Progenitor cell of endocrine pancreas (in vitro differentiated cells): Measurements from ENCODE around the gene STK4. TPM values are rescaled to one million over a fixed set of nuclear protein-coding genes. Genes with fewer than 3 reads are reported as not detected.

Experiments
- DNase-seq: peaks from one replicate; pipeline ENCODE4 v3.0.0; 2021; ENCODE audit warnings: low spot score; ENCODE audit not compliant: unreplicated experiment
- H3K27ac Mint-ChIP-seq: 2 replicates; pipeline ENCODE4 v1.8.0; 2021; ENCODE audit warnings: mild to moderate bottlenecking, moderate library complexity, mixed read lengths
- H3K27me3 Mint-ChIP-seq: 2 replicates; pipeline ENCODE4 v1.8.0; 2021; ENCODE audit warnings: mixed read lengths
- H3K36me3 Mint-ChIP-seq: 2 replicates; pipeline ENCODE4 v1.8.0; 2022; ENCODE audit warnings: mixed read lengths; ENCODE audit not compliant: insufficient read depth
- H3K4me1 Mint-ChIP-seq: 2 replicates; pipeline ENCODE4 v1.8.0; 2021; ENCODE audit warnings: low read depth, mixed read lengths
- H3K4me3 Mint-ChIP-seq: 2 replicates; pipeline ENCODE4 v1.8.0; 2021; ENCODE audit warnings: low read depth, mild to moderate bottlenecking, moderate library complexity, mixed read lengths
- H3K9me3 Mint-ChIP-seq: 2 replicates; pipeline ENCODE4 v1.8.0; 2021; ENCODE audit warnings: low read depth, mixed read lengths
- CTCF ChIP-seq: fragments of 200-600 bp; sonication (generic); IDR thresholded peaks from one replicate; pipeline ENCODE4 v1.5.0; 2021; ENCODE audit warnings: antibody characterized with exemption, mild to moderate bottlenecking; ENCODE audit not compliant: unreplicated experiment
- total RNA-seq: library from RNA; stranded (reverse); gene quantifications from 2 replicates; pipeline ENCODE4 v1.2.1, GENCODE V29; 2021

STK4 gene
- total RNA-seq, 1 donor from 2014 or later = 36.3 TPM

GRCh38 chr20:45095805-45096238, 129.5 kb downstream of the STK4 start:
- Mint-ChIP-seq H3K4me3 (no peak overlapping the region), H3K27me3 (peaks cover 39% of the 10 kb centered on the region), H3K36me3 (no peaks in the 10 kb centered on the region), H3K9me3 (no peaks in the 10 kb centered on the region), H3K4me1 (no peaks in the 10 kb centered on the region), H3K27ac (no peak overlapping the region)
- no peak for DNase-seq
- peak; percentile 78 for TF ChIP-seq CTCF

- no peak overlapping the region for H3K4me3 Mint-ChIP-seq
- no peak for DNase-seq
- peaks cover 4% of the 10 kb centered on the region for H3K4me1 Mint-ChIP-seq
- H3K27ac Mint-ChIP-seq = no peak overlapping the region
- TF ChIP-seq CTCF = no peak
- peaks cover 45% of the 10 kb centered on the region for H3K27me3 Mint-ChIP-seq
- H3K9me3 Mint-ChIP-seq = no peaks in the 10 kb centered on the region
- H3K36me3 Mint-ChIP-seq = no peaks in the 10 kb centered on the region
Measured at GRCh38 chr20:45096781-45097180, 130.5 kb downstream of the STK4 start.

- Mint-ChIP-seq H3K4me3 (no peak overlapping the region), H3K36me3 (no peaks in the 10 kb centered on the region), H3K27ac (no peak overlapping the region), H3K4me1 (peaks cover 4% of the 10 kb centered on the region), H3K27me3 (peaks cover 48% of the 10 kb centered on the region), H3K9me3 (no peaks in the 10 kb centered on the region)
- DNase-seq = no peak
- no peak for TF ChIP-seq CTCF
Measured at GRCh38 chr20:45097485-45098102, 131.3 kb downstream of the STK4 start.

DNA sequence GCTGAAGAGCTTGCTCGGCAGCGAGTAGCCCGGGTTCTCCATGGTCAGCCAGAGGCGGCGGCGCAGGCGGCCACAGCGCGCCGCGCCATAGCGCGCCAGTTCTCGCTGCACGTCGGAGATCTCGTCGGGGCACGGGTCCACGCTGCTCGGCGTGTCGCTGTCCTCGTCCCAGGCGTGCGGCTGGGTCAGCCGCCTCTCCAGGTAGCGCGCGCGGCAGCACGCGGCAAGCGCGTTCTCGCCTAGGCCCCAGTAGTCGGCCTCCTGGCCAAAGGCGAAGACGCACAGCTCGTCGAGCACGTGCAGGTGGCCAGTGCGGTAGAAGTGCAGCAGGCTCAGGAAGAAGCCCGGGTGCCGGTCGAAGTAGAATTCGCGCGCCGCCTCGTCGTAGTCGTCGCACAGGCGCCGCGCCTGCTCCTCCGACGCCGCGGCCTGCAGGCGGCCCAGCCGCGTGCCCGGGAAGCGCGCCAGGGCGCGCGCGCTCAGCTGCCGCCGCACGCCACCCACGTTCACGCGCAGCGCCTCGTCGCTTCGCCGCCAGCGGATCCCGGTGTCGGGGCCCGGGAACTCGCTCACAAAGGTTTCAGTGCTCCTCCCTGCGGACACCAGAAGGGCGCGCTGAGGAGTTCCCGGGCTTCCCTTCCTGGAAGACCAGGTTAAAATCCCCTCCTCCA, 131.9 kb downstream of the STK4 start:
- Mint-ChIP-seq H3K4me1 (peaks cover 4% of the 10 kb centered on the region), H3K9me3 (no peaks in the 10 kb centered on the region), H3K4me3 (no peak overlapping the region), H3K27ac (no peak overlapping the region), H3K27me3 (peaks cover 48% of the 10 kb centered on the region), H3K36me3 (no peaks in the 10 kb centered on the region)
- peak; percentile 44 for TF ChIP-seq CTCF
- DNase-seq = no peak

GRCh38 chr20:45100563-45101245, 134.4 kb downstream of the STK4 start, which contains the start of gene KCNS1:
Gene KCNS1, minus strand, starts transcription at chr20:45101127. Its CDS starts 1,891 bp downstream, at chr20:45099236.
- Mint-ChIP-seq H3K4me1 (peaks cover 4% of the 10 kb centered on the region), H3K27ac (peak within 1 kb of the TSS; percentile 6), H3K27me3 (peaks cover 48% of the 10 kb centered on the region), H3K36me3 (no peaks in the 10 kb centered on the region), H3K9me3 (no peaks in the 10 kb centered on the region), H3K4me3 (peak within 1 kb of the TSS; percentile 64)
- peak; percentile 53 for DNase-seq
- TF ChIP-seq CTCF = peak; percentile 19
